ENCODE measurements around the gene CASP3.
"Not testable (repeated sequence)": the region's sequence is repeated elsewhere in the genome, so short reads cannot be mapped to it uniquely, and the experiment has no call there.

The CASP3 gene

GRCh38 chr4:184613405-184613804, 35.8 kb downstream of the CASP3 start:
- no peaks in the 10 kb centered on the region for H3K4me1 ChIP-seq
- no peaks in the 10 kb centered on the region for H3K27me3 ChIP-seq (ENCODE audit: low read depth)
- in situ Hi-C loops (cut with MboI; ENCODE audit: low sequenced_read_pairs) = no loop called here
- H3K4me3 ChIP-seq = no peak overlapping the region
- DNase-seq (ENCODE audit: low spot score in 2 of 2) = no peak
- no peaks in the 10 kb centered on the region for H3K9me3 ChIP-seq
- H3K36me3 ChIP-seq (replicated peaks) = no peaks in the 10 kb centered on the region

DNA sequence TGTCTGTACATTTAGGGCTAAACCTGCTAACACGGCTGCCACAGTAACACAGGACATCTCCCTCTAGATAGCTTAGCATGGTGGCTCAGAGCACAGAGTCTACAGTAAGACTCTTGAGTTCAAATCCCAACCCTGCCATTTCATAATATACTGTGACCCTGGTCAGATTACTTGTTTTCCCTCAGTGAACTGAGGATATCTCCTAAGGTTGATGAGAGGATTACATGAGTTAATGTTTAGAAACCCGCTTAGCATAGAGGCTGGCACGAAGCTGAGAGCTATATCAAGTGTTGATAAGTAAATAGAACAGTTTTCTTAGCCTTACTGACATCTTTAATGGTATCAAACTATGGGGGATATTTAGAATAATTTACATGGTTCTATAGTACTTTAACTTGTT, 37.2 kb downstream of the CASP3 start:
- Histone ChIP-seq H3K27me3 (ENCODE audit: low read depth) (no peaks in the 10 kb centered on the region), H3K9me3 (no peaks in the 10 kb centered on the region; the same call in 1 of the 2 replicates), H3K4me3 (no peak overlapping the region), H3K4me1 (no peaks in the 10 kb centered on the region), H3K36me3 (replicated peaks) (no peaks in the 10 kb centered on the region)
- no peak for DNase-seq (ENCODE audit: low spot score in 2 of 2)
- in situ Hi-C loops (cut with MboI; ENCODE audit: low sequenced_read_pairs) = no loop called here

GRCh38 chr4:184607429-184607828, 41.8 kb downstream of the CASP3 start:
- DNase-seq (ENCODE audit: low spot score in 2 of 2); H3K4me3 ChIP-seq; H3K4me1 ChIP-seq; in situ Hi-C loops (cut with MboI; ENCODE audit: low sequenced_read_pairs); H3K27me3 ChIP-seq (ENCODE audit: low read depth); H3K9me3 ChIP-seq; H3K36me3 ChIP-seq (replicated peaks): not testable (repeated sequence)

GRCh38 chr4:184602857-184603256, 46.4 kb downstream of the CASP3 start:
- H3K4me1 ChIP-seq; DNase-seq (ENCODE audit: low spot score in 2 of 2); H3K36me3 ChIP-seq (replicated peaks); H3K4me3 ChIP-seq; H3K27me3 ChIP-seq (ENCODE audit: low read depth); in situ Hi-C loops (cut with MboI; ENCODE audit: low sequenced_read_pairs); H3K9me3 ChIP-seq: not testable (repeated sequence)

DNA sequence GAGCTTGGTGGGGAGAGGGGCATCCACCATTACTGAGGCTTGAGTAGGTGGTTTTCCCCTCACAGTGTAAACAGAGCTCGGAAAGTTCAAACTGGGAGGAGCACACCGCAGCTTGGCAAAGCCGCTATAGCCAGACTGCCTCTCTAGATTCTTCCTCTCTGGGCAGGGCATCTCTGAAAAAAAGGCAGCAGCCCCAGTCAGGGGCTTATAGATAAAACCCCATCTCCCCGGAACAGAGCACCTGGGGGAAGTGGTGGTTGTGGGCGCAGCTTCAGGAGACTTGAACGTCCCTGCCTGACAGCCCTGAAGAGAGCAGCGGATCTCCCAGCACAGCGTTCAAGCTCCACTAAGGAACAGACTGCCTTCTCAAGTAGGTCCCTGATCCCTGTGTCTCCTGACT, 48.3 kb downstream of the CASP3 start:
- H3K4me1 ChIP-seq; H3K9me3 ChIP-seq; H3K4me3 ChIP-seq; in situ Hi-C loops (cut with MboI; ENCODE audit: low sequenced_read_pairs); H3K27me3 ChIP-seq (ENCODE audit: low read depth); DNase-seq (ENCODE audit: low spot score in 2 of 2); H3K36me3 ChIP-seq (replicated peaks): not testable (repeated sequence)

GRCh38 chr4:184599492-184600135, 49.6 kb downstream of the CASP3 start:
- Histone ChIP-seq H3K4me3 (no peak overlapping the region), H3K27me3 (ENCODE audit: low read depth) (no peaks in the 10 kb centered on the region), H3K9me3 (no peaks in the 10 kb centered on the region), H3K36me3 (replicated peaks) (no peaks in the 10 kb centered on the region), H3K4me1 (no peaks in the 10 kb centered on the region)
- no peak for DNase-seq (ENCODE audit: low spot score in 2 of 2)
- in situ Hi-C loops (cut with MboI; ENCODE audit: low sequenced_read_pairs) = no loop called here

GRCh38 chr4:184598753-184599491, 50.3 kb downstream of the CASP3 start:
- in situ Hi-C loops (cut with MboI; ENCODE audit: low sequenced_read_pairs) = no loop called here
- H3K36me3 ChIP-seq (replicated peaks) = no peaks in the 10 kb centered on the region
- no peak for DNase-seq (ENCODE audit: low spot score in 2 of 2)
- no peaks in the 10 kb centered on the region for H3K9me3 ChIP-seq
- no peak overlapping the region for H3K4me3 ChIP-seq
- no peaks in the 10 kb centered on the region for H3K27me3 ChIP-seq (ENCODE audit: low read depth)
- no peaks in the 10 kb centered on the region for H3K4me1 ChIP-seq

- Histone ChIP-seq H3K4me3 (no peak overlapping the region), H3K4me1 (no peaks in the 10 kb centered on the region), H3K27me3 (ENCODE audit: low read depth) (no peaks in the 10 kb centered on the region), H3K36me3 (replicated peaks) (no peaks in the 10 kb centered on the region), H3K9me3 (no peaks in the 10 kb centered on the region)
- in situ Hi-C loops (cut with MboI; ENCODE audit: low sequenced_read_pairs) = no loop called here
- no peak for DNase-seq (ENCODE audit: low spot score in 2 of 2)
Observed at GRCh38 chr4:184596617-184597185, 52.5 kb downstream of the CASP3 start.

GRCh38 chr4:184596044-184596616, 53.1 kb downstream of the CASP3 start:
- in situ Hi-C loops (cut with MboI; ENCODE audit: low sequenced_read_pairs) = no loop called here
- Histone ChIP-seq H3K36me3 (replicated peaks) (no peaks in the 10 kb centered on the region), H3K4me1 (no peaks in the 10 kb centered on the region), H3K9me3 (no peaks in the 10 kb centered on the region), H3K27me3 (ENCODE audit: low read depth) (no peaks in the 10 kb centered on the region), H3K4me3 (no peak overlapping the region)
- no peak for DNase-seq (ENCODE audit: low spot score in 2 of 2)

DNA sequence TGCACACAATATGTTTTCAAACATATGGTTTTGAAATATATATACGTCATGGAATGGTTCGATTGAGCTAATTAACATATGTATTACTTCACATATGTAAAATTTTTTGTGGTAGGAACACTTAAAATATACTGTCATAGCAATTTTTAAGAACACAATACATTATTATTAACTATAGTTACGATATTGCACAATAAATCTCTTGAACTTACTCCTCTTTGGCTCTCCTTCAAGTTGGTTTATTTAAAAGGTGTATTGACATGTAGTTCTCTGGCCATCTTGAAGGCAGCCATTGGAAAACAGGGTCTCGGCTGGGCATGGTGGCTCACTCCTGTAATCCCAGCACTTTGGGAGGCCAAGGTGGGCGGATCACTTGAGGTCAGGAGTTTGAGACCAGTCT, 53.8 kb downstream of the CASP3 start:
- DNase-seq (ENCODE audit: low spot score in 2 of 2) = no peak
- H3K27me3 ChIP-seq (ENCODE audit: low read depth) = no peaks in the 10 kb centered on the region
- H3K9me3 ChIP-seq = no peaks in the 10 kb centered on the region
- no peaks in the 10 kb centered on the region for H3K4me1 ChIP-seq
- no peaks in the 10 kb centered on the region for H3K36me3 ChIP-seq (replicated peaks)
- H3K4me3 ChIP-seq = no peak overlapping the region
- in situ Hi-C loops (cut with MboI; ENCODE audit: low sequenced_read_pairs) = no loop called here

DNA sequence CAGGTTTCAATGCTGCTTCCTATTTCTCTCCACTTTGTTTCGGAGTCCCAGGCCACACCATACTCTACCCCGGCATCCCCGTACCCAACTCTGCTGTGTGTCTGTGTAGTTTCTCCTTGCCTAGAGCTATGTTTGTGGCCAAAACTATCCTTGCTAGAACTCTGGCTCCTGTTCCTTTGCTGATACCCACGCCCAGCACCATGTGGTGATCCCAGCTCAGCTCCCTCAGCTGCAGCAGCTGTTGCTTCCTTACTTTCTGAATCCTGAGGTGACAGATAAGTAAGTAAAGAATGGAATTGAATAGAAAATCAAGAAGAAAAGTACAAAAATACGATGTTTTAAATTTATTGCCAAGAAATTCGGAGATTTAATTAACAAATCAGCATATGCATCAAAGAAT, 55.8 kb downstream of the CASP3 start:
- Histone ChIP-seq H3K4me1 (no peaks in the 10 kb centered on the region), H3K27me3 (ENCODE audit: low read depth) (no peaks in the 10 kb centered on the region), H3K36me3 (replicated peaks) (no peaks in the 10 kb centered on the region), H3K9me3 (no peaks in the 10 kb centered on the region), H3K4me3 (no peak overlapping the region)
- no peak for DNase-seq (ENCODE audit: low spot score in 2 of 2)
- in situ Hi-C loops (cut with MboI; ENCODE audit: low sequenced_read_pairs) = no loop called here

DNA sequence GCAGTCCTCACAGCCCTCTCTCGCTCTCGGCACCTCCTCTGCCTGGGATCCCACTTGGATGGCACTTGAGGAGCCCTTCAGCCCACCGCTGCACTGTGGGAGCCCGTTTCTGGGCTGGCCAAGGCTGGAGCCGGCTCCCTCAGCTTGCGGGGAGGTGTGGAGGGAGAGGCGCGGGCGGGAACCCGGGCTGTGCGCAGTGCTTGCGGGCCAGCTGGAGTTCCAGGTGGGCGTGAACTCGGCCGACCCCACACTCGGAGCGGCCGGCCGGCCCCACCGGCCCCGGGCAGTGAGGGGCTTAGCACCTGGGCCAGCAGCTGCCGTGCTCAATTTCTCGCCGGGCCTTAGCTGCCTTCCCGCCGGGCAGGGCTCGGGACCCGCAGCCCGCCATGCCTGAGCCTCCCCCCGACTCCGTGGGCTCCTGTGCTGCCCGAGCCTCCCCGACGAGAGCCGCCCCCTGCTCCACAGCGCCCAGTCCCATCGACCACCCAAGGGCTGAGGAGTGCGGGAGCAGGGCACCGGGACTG, 57.4 kb downstream of the CASP3 start:
- H3K4me1 ChIP-seq; H3K4me3 ChIP-seq; H3K36me3 ChIP-seq (replicated peaks); in situ Hi-C loops (cut with MboI; ENCODE audit: low sequenced_read_pairs); DNase-seq (ENCODE audit: low spot score in 2 of 2); H3K27me3 ChIP-seq (ENCODE audit: low read depth); H3K9me3 ChIP-seq: not testable (repeated sequence)

DNA sequence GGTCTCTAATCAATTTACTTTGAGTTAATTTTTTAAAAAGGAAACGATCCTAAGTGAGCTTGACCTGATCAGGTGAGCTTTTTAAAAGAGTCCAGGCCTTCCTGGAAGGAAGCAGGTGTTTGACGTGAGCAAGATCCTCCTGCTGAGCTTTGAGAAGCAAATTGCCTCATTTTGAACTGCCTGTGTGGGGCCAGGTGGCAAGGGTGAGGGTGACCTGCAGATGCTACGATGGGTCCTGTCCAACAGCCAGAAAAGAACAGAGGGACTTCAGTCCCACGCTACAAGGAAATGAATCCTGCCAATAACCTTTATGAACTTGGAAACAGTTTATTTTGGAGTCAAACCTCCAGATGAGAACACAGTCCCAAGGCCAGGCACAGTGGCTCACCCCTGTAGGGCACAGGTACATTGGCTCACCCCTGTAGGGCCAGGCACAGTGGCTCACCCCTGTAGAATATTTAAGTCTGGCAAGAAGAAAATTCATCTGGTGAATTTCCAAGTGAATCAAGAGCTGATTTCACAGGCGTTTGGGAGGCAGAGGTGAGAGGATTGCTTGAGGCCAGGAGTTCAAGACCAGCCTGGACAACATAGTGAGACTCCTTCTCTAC, 58.1 kb downstream of the CASP3 start:
- DNase-seq (ENCODE audit: low spot score in 2 of 2) = no peak
- in situ Hi-C loops (cut with MboI; ENCODE audit: low sequenced_read_pairs) = no loop called here
- Histone ChIP-seq H3K36me3 (replicated peaks) (no peaks in the 10 kb centered on the region), H3K27me3 (ENCODE audit: low read depth) (no peaks in the 10 kb centered on the region), H3K4me1 (no peaks in the 10 kb centered on the region), H3K9me3 (no peaks in the 10 kb centered on the region), H3K4me3 (no peak overlapping the region)

DNA sequence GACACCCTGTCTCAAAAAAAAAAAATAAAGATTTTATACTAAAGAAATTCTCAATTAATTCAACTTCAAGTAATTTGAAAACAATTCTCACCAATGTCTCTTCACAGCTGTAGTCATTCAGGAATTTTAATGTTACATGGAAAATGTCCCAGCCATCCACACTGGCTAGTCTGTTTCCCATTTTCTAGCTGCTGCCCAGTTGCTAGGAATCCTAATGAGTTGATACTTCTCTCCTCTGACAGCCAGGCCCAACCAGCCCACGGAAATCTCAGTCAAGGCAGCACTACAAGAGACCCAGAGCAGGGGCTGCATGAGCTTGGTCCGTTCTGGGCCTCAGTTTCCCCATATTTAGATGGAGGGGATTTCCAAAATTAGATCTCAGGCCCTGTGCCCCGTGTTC, 59.1 kb downstream of the CASP3 start:
- in situ Hi-C loops (cut with MboI; ENCODE audit: low sequenced_read_pairs) = no loop called here
- no peaks in the 10 kb centered on the region for H3K36me3 ChIP-seq (replicated peaks)
- no peaks in the 10 kb centered on the region for H3K4me1 ChIP-seq
- no peaks in the 10 kb centered on the region for H3K9me3 ChIP-seq
- no peak overlapping the region for H3K4me3 ChIP-seq
- no peaks in the 10 kb centered on the region for H3K27me3 ChIP-seq (ENCODE audit: low read depth)
- DNase-seq (ENCODE audit: low spot score in 2 of 2) = no peak
